KG1 (cell line): ENCODE results near the gene EPN3.

Experiments used
- DNase-seq: peaks from one replicate; lab custom pipeline; 2025; lab: John Stamatoyannopoulos, UW

EPN3 gene

DNA sequence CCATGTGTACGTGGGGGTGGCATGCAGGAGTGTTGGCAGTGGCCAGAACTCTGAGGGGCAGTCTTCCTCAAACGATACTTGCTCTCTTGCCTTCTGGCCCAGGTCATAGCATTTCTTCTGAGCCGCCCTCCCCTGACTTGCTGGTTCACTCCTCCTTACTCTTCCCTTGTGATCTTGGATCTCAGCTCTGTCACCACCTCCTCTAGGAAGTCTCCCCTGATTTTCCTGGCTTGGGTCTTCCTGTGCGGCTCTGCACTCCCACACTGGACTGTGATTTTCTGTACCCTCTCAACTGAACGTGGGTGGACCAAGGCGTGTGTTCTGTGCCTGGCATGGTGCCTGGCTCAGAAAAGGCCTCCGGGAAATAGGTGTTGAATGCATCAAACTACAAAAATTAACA is 2.9 kb downstream of the EPN3 start:
- DNase-seq: no peak

- no peak for DNase-seq
Observed at GRCh38 chr17:50536683-50537646, 4.4 kb downstream of the EPN3 start.

DNA sequence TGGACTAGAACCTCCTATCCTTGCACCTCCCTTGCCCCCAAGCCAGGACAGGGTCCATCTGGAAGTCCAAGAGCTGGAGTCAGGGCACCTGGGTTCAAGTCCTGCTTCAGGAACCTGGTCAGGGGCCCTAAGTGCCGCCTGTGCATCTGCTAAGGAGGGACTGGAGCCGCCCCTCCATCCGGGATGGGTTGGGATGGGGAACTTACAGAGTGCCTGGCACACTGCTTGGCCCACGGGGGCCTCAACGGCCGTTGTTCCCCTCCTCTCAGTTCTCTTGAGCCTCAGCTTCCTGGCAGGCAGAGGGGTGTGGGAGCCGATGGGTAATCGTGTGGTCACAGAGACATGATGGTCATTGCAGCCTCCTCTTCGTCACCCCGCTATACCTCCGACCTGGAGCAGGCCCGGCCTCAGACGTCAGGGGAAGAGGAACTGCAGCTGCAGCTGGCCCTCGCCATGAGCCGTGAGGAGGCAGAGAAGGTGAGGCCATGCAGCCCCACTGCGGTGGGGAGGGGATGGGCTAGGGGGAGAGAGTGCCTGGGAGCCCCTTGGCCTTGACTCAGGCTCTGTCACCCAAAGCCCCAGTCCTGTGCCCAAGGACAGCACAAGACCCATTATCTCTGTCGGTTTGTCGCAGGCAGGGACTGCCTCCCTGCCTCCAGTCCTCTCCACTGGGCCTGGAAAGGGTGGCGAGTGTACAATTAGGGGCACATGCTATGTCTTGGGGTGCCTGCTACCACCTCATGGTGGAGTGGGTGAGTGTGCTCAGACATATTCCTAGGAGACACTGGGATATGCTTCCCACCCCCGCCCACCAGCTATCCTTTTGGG is 5.4 kb downstream of the EPN3 start:
- DNase-seq: no peak

DNA sequence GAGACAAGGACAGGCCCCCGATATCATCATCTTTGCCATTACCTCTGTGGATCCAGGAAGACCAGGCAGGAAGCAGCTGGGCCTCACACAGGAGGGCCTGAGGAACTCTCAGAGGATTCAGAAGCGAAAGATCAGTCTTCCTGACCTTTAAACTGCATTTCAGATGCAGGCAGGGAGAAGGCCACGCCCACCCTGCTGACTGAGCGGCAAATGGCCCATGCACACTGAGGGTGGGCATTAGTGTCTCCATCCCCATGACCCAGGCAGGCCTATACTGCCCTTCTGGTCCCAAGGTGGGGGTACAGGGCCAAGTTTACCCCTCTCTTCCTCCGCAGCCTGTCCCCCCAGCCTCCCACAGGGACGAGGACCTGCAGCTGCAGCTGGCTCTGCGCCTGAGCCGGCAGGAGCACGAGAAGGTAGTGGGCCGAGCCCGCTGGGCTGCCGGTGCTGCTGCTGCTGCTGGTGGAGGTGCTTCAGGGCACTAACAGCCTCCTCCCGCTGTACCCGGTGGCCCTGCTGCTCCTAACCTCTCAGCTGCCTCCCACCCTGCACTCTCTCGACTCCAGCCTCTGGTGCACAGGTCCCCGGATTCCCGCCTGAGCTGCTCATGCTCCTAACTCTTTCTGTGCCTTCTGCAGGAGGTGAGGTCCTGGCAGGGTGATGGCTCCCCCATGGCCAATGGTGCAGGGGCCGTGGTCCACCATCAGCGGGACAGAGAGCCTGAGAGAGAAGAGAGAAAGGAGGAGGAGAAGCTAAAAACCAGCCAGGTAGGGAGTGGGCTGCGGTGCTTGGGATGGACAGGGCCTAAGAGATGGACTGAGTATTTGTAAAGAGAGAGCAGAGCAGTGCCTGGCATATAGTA is 6.2 kb downstream of the EPN3 start:
- DNase-seq: no peak

- no peak for DNase-seq
Observed at GRCh38 chr17:50539762-50540559, 7.4 kb downstream of the EPN3 start.

- DNase-seq: no peak
Observed at GRCh38 chr17:50540560-50541401, 8.2 kb downstream of the EPN3 start.

DNA sequence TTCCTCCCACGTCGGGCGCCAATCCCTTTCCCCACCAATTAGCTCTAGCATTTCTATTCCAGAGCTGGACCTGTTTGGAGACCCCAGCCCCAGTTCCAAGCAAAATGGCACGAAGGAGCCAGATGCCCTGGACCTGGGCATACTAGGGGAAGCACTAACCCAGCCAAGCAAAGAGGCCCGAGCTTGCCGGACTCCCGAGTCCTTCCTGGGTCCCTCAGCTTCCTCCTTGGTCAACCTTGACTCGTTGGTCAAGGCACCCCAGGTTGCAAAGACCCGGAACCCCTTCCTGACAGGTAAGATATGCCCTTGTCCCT is 8.8 kb downstream of the EPN3 start:
- no peak for DNase-seq

DNA sequence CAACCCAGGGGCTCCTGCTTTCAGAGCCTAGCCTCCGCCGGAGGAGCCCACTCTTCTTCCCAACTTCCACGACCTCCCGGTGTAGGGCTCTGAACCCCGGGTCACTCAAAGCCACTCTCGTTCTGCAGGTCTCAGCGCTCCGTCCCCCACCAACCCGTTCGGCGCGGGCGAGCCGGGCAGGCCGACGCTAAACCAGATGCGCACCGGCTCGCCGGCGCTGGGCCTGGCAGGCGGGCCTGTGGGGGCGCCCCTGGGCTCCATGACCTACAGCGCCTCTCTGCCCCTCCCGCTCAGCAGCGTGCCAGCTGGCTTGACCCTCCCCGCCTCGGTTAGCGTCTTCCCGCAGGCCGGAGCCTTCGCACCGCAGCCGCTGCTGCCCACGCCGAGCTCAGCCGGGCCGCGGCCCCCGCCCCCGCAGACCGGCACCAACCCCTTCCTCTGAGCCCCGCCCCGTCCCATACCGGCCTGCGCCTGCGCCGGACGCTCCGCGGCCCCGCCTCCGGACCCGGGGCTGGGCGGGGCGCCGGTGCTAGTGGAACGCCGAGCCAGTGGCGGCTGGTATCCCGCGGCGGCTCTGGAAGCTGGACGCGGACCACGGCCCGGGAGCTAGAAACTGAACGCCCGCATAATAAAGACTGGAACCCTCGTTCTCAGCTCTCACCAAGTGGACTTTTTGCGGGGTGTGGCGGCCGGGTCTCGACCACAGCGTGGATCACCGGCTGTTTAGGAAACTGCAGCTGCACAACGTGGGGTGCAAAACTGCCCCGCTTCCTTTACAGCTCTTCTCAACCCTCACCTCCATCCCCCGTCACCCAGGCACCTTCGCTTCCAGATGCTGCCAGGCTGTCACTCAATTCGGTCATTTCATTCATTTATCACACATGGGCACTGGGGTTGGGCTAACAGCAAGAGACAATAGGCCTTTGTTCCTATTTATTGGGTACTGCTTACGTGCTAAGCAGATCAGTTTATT is 9.5 kb downstream of the EPN3 start:
- peak; percentile 87 for DNase-seq

DNA sequence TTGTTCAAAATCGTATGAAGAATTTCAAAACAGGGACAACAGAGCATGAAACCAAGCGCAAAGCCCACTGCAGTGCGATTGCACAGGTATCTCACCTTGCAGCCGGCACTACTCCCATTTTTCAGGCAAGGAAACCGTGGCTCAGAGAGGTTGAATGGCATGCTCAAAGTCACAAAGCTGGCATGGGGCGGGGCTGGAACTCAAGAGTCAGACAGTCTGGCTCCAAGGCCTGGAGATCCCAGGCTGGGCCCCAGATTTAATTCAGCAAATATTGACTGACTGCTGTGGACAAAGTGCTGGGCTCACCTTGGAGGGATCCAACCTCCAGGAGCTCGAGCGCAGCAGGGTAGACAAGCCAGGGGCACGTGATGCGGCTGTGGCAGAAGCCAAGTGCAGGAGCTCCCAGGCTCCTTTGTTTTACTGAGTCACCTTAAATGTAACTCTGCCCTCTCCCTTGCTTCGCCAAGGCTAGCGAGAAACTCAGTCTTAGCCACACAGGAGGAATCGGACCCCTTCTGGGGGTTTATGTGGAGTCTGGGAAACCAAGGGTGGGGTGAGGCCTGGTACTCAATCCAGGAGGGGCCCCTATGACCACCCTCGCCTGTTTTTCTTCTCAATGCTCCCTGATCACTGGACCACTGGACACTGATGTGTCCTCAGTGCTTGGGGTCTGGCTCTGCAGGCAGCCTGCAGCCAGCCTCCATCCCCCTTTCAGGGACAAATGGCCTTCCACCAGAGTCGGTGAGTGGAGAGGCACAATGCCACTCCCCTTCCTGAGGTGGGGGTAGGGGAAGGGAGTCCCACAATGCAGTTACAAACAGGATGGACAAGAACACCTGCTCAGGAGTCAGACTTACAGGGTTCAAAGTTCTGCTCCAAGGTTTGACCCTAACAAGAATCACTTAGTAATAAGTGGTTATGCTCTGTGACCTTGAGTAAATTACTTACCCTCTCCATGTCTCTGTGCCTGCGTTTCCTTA is 10.6 kb downstream of the EPN3 start:
- no peak for DNase-seq

- DNase-seq: no peak
Observed at GRCh38 chr17:50544516-50544915, 12.0 kb downstream of the EPN3 start.

GRCh38 chr17:50545311-50545710 is 12.8 kb downstream of the EPN3 start:
- no peak for DNase-seq

- DNase-seq: no peak
Observed at GRCh38 chr17:50546701-50547034, 14.1 kb downstream of the EPN3 start.

DNA sequence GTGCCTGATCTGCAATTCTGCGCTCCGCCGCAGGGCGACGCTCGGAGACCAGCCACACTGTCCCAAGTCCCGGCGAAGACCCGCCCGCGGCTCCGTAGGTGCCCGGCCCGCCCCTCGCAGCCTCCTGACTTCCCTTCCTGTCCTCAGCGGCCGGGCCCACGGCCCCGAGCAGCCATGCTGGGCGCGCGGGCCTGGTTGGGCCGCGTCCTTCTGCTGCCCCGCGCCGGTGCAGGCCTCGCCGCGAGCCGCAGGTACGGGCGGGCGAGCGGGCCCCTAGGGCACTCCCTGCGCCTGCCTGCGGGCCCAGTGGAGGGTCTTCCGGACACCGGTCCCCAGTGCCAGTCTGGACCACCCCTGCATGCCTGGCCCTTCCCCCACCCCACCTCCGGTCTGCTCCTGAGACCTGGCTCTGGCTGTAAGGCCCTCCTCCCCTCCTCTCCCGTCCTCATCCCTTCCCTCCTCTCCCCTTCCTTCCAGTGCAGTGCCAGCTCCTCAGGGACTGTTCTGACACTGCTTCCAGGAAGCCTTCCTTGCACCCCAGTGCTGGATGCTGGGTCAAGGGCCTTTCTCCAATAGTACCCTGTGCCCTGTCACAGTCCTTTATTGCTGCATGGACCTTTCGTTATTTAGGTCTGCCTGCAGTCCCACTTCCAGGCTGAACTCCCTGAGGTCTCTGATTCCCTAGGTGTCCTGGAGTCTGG is 14.7 kb downstream of the EPN3 start, which contains the start of gene SPATA20:
SPATA20 (plus strand) TSS at position 140 of the 701 bp plus-strand sequence; CDS start at position 175, 35 bp downstream.
- DNase-seq: peak; percentile 31

GRCh38 chr17:50547736-50548083 is 15.2 kb downstream of the EPN3 start:
- no peak for DNase-seq

GRCh38 chr17:50548831-50549230 is 16.3 kb downstream of the EPN3 start:
- no peak for DNase-seq

GRCh38 chr17:50549256-50549941 is 16.9 kb downstream of the EPN3 start:
- no peak for DNase-seq

- DNase-seq: no peak
Observed at GRCh38 chr17:50549969-50550368, 17.4 kb downstream of the EPN3 start.
